Adrenal gland (tissue), 5 donors: ENCODE measurements around the gene FBXO2.

Experiments
- POLR2A ChIP-seq, 2 donors: fragments of 450-650 bp; IDR thresholded peaks; one replicate each; pipeline ENCODE4 v1.6.1; 2017; ENCODE audit warnings: antibody characterized with exemption in 2 of 2, mild to moderate bottlenecking in 2 of 2, moderate library complexity in 1 of 2
- TF ChIP-seq, protein P1 (sequence below), 6 experiments: fragments of 450-650 bp in 4 of 6; fragments of 200-600 bp in 2 of 6; sonication (generic) in 1 of 6; IDR thresholded peaks; 1 replicate in 5 of 6; 2 replicates in 1 of 6; pipeline versions ENCODE4 v1.5.1 to v1.8.0; 2016 to 2021; ENCODE audit warnings: antibody characterized with exemption in 6 of 6, mild to moderate bottlenecking in 2 of 6, moderate library complexity in 1 of 6
- donor health status: DM: no; HTN: no; CAD: no.

DNA sequence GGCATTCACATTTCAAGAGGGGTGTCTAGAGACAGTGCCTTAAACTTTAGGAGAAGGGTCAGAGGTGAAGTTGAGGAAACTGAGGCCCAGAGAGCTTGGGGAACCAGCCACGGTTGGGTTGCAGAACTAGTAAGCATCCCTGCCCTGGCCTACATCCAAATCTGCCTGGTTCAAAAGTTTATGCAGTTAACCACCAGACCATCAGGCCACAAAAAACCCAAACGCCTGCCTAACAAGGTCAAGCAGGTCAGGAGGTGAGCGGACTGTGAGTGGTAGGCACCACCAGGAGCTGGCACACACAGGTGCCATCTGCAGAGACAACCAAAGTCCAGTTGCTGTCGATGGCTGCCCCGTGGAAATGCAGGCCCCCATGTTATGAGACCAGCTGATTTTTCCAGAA lies 51.2 kb downstream of the FBXO2 start:
- TF ChIP-seq, protein P1, sequence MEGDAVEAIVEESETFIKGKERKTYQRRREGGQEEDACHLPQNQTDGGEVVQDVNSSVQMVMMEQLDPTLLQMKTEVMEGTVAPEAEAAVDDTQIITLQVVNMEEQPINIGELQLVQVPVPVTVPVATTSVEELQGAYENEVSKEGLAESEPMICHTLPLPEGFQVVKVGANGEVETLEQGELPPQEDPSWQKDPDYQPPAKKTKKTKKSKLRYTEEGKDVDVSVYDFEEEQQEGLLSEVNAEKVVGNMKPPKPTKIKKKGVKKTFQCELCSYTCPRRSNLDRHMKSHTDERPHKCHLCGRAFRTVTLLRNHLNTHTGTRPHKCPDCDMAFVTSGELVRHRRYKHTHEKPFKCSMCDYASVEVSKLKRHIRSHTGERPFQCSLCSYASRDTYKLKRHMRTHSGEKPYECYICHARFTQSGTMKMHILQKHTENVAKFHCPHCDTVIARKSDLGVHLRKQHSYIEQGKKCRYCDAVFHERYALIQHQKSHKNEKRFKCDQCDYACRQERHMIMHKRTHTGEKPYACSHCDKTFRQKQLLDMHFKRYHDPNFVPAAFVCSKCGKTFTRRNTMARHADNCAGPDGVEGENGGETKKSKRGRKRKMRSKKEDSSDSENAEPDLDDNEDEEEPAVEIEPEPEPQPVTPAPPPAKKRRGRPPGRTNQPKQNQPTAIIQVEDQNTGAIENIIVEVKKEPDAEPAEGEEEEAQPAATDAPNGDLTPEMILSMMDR (IDR thresholded peaks at IDR 0.05), result no peak
- no peak for TF ChIP-seq POLR2A (IDR thresholded peaks at IDR 0.05)
